T-helper 22 cell (primary cell): ENCODE data around the gene ABCD4.
"Not testable (repeated sequence)": the region's sequence is repeated elsewhere in the genome, so short reads cannot be mapped to it uniquely, and the experiment has no call there.

Source experiments
- DNase-seq: peaks from one replicate; pipeline ENCODE4 v3.0.0-alpha.2; 2020; ENCODE audit warnings: low read depth

ABCD4 gene

GRCh38 chr14:74302634-74303569 lies at the start of gene ABCD4:
Gene ABCD4, minus strand, starts transcription at chr14:74302934. Its CDS starts 22 bp downstream, at chr14:74302912.
- peak; percentile 65 for DNase-seq

GRCh38 chr14:74350928-74351323 lies 48.2 kb upstream of the ABCD4 start:
- no peak for DNase-seq

GRCh38 chr14:74350211-74350927 lies 47.6 kb upstream of the ABCD4 start:
- no peak for DNase-seq

- no peak for DNase-seq
These were observed 47.0 kb upstream of the ABCD4 start for GRCh38 chr14:74349757-74350156.

- no peak for DNase-seq
These were observed 46.2 kb upstream of the ABCD4 start for GRCh38 chr14:74348735-74349463.

- DNase-seq: no peak
These were observed 45.6 kb upstream of the ABCD4 start, which contains the start of gene VRTN for GRCh38 chr14:74348241-74348734. Gene VRTN, plus strand, starts transcription at chr14:74348471. Its CDS starts 8,313 bp downstream, at chr14:74356784.

- no peak for DNase-seq
These were observed 45.0 kb upstream of the ABCD4 start for GRCh38 chr14:74347795-74348100.

GRCh38 chr14:74347097-74347794 lies 44.5 kb upstream of the ABCD4 start:
- DNase-seq: no peak

- no peak for DNase-seq
These were observed 43.6 kb upstream of the ABCD4 start for GRCh38 chr14:74346341-74346740.

- no peak for DNase-seq
These were observed 31.2 kb upstream of the ABCD4 start for GRCh38 chr14:74333909-74334308.

GRCh38 chr14:74329950-74330552 lies 27.3 kb upstream of the ABCD4 start:
- not testable (repeated sequence) for DNase-seq

GRCh38 chr14:74326369-74327152 lies 23.8 kb upstream of the ABCD4 start:
- DNase-seq: no peak

- DNase-seq: no peak
These were observed 22.7 kb upstream of the ABCD4 start for GRCh38 chr14:74325446-74325845.

- DNase-seq: no peak
These were observed 22.2 kb upstream of the ABCD4 start for GRCh38 chr14:74324931-74325361.

- no peak for DNase-seq
These were observed 11.8 kb upstream of the ABCD4 start for GRCh38 chr14:74314576-74314975.

GRCh38 chr14:74313601-74314000 lies 10.9 kb upstream of the ABCD4 start:
- DNase-seq: no peak

- no peak for DNase-seq
These were observed 9.4 kb upstream of the ABCD4 start for GRCh38 chr14:74312161-74312560.

GRCh38 chr14:74309125-74310022 lies 6.6 kb upstream of the ABCD4 start:
- no peak for DNase-seq

- DNase-seq: no peak
These were observed 6.0 kb upstream of the ABCD4 start for GRCh38 chr14:74308695-74309094.
